Muscle layer of colon (tissue), 2 donors: ENCODE results near the gene ANAPC1.
"Not testable (repeated sequence)": the region's sequence is repeated elsewhere in the genome, so short reads cannot be mapped to it uniquely, and the experiment has no call there.

Experiments
- H3K27ac ChIP-seq: one replicate; pipeline ENCODE4 v1.7.0; 2013; ENCODE audit warnings: low read depth, mild to moderate bottlenecking, low read length, moderate library complexity
- H3K27me3 ChIP-seq, 2 donors: one replicate each; pipeline ENCODE4 v1.7.0; 2013; ENCODE audit warnings: low read length in 2 of 2, mild to moderate bottlenecking in 2 of 2; ENCODE audit not compliant: insufficient read depth in 2 of 2, control insufficient read depth in 1 of 2
- H3K36me3 ChIP-seq: one replicate; pipeline ENCODE4 v1.7.0; 2013; ENCODE audit warnings: mild to moderate bottlenecking, low read length; ENCODE audit not compliant: insufficient read depth
- H3K4me1 ChIP-seq: one replicate; pipeline ENCODE4 v1.7.0; 2013; ENCODE audit warnings: mild to moderate bottlenecking, low read length; ENCODE audit not compliant: insufficient read depth
- H3K4me3 ChIP-seq, 2 donors: one replicate each; pipeline ENCODE4 v1.7.0; 2013; ENCODE audit warnings: low read length in 2 of 2, low read depth in 1 of 2, mild to moderate bottlenecking in 1 of 2, moderate library complexity in 1 of 2
- H3K9ac ChIP-seq: one replicate; pipeline ENCODE4 v1.7.0; 2013; ENCODE audit warnings: low read length
- H3K9me3 ChIP-seq: one replicate; pipeline ENCODE4 v1.7.0; 2013; ENCODE audit warnings: mild to moderate bottlenecking, low read length
- donor health status: abdominal sarcoma.
- donor health status: Adenocarcinoma of cecum.

The ANAPC1 gene

DNA sequence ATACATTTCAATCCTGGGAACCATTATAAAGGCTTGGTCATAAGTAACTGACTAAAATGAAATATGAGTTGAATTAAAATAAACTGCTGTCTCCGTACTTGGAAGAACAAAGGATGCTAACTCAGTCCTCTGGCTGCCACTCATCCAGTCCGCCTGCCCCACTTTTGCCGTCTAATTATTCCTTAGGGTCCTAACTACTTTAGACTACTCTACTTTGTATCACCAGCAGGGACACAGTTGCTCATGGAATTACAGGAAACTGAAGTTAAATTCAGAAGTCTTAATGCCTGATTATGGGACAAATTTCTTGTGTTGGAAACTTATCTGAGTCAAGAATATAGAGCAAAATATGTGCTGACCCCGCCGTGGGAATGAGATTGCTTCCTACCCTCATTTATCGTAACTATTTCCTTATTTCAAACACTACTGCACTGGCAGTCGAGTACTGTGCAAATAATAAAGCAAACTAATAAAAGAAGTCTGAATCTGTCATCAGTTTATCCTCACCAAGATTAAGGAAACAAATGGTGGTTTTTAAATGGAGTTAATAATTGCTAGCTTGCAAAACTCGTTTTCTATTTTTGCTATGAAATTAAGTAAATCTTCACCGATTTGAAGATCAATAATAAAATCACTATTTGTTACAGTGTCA lies 102.4 kb downstream of the ANAPC1 start:
- H3K27me3 ChIP-seq, H3K4me1 ChIP-seq, H3K27ac ChIP-seq, H3K9me3 ChIP-seq, H3K4me3 ChIP-seq, H3K36me3 ChIP-seq, H3K9ac ChIP-seq: not testable (repeated sequence)

DNA sequence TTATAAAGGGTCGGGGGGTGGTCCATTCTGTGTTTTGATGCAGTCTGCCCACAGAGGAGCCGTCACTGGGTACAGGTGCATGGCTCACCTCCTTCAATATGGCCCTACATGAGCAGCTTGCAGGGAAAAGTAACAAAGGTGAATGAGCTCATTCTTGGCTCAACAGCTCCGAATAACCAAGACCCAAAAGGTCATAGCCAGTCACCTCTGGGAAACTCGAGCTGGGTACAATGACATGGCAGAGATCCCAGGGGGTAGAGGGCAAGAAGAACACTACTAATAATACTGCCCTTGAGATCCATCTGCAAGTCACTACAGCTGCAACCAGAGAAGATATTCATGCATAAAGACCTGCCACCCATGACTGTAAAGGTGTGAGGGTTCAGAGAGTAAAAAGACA lies 106.8 kb downstream of the ANAPC1 start:
- not testable (repeated sequence) for H3K27me3 ChIP-seq, H3K9me3 ChIP-seq, H3K36me3 ChIP-seq, H3K27ac ChIP-seq, H3K4me3 ChIP-seq, H3K4me1 ChIP-seq, H3K9ac ChIP-seq

DNA sequence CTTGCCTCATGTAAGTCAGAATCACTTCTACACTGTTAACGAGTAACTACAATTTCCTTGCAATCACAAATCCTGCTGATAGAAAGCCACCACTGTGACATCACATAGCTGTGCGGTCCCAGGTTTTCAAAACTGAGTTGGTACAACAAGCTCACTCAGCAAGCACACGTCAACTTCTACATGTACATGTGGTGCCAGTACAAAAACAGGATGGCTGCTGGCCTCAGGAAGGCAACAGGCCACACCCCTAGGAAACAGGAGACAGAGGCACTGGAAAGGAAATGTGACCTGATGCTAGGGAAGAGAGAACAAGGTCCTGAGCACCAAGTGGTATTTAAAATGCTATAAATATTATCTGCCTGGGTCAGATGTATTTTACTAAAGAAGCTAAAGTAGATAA lies 107.7 kb downstream of the ANAPC1 start:
- not testable (repeated sequence) for H3K9me3 ChIP-seq, H3K4me1 ChIP-seq, H3K27ac ChIP-seq, H3K27me3 ChIP-seq, H3K36me3 ChIP-seq, H3K9ac ChIP-seq, H3K4me3 ChIP-seq

DNA sequence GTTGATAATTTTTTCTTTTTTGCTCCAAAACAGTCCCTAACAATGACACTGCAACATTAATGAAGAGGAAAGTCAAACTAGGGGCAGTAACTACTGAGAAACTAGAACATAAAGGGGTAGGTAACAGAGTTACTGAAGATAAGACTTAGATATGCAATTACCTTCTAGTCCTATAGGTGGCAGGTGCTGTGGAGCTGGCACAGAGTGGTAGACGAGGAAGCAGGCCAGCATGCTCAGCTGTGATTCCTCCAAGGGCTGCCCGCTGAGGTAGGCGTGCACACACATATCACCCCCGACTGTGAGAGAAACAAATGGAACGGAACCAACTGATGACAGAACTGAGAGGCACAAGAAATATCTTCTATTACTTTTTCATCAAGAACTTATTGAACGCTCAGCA lies 111.8 kb downstream of the ANAPC1 start:
- H3K9ac ChIP-seq, H3K36me3 ChIP-seq, H3K4me1 ChIP-seq: not testable (repeated sequence)

DNA sequence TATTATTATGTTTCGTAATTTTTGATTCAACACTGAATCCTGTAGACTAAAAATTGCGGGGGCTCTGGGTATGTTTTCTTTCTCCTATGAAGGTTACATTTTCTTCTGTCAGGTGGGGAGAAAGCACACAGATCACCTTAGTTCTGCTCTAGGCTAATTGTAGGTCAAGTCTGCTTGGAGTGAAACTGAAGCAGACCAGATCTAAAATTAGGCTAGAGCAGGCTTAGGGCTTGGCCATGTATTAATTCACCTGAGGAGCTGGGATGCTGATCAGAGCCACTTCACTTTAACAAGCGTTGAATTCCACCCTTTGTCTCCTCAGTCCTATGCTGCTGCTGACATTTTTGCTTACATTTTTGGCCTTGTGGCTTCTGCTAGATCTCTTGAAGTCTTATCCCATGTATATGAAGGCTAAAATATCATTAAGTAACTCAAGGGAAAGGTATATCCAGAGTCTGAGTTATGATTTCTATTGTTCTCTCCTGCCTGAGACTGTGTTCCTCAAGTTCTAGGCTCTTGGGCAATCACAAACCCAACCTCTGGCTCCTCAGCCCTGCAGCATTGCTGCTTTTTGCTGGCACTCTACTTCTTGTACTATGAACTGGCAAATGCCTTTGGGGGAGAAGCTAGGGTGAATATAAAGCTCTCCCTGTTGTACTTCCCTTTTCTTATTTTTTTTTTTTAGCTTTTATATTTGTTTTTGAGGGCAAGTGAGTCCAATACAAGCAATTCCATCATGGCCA lies 112.9 kb downstream of the ANAPC1 start:
- H3K4me3 ChIP-seq, H3K27me3 ChIP-seq, H3K9ac ChIP-seq, H3K9me3 ChIP-seq, H3K27ac ChIP-seq, H3K36me3 ChIP-seq, H3K4me1 ChIP-seq: not testable (repeated sequence)

More for the DNA sequence above, 111.8 kb downstream of the ANAPC1 start:
- not testable (repeated sequence) for H3K27ac ChIP-seq, H3K4me3 ChIP-seq, H3K9me3 ChIP-seq, H3K27me3 ChIP-seq

DNA sequence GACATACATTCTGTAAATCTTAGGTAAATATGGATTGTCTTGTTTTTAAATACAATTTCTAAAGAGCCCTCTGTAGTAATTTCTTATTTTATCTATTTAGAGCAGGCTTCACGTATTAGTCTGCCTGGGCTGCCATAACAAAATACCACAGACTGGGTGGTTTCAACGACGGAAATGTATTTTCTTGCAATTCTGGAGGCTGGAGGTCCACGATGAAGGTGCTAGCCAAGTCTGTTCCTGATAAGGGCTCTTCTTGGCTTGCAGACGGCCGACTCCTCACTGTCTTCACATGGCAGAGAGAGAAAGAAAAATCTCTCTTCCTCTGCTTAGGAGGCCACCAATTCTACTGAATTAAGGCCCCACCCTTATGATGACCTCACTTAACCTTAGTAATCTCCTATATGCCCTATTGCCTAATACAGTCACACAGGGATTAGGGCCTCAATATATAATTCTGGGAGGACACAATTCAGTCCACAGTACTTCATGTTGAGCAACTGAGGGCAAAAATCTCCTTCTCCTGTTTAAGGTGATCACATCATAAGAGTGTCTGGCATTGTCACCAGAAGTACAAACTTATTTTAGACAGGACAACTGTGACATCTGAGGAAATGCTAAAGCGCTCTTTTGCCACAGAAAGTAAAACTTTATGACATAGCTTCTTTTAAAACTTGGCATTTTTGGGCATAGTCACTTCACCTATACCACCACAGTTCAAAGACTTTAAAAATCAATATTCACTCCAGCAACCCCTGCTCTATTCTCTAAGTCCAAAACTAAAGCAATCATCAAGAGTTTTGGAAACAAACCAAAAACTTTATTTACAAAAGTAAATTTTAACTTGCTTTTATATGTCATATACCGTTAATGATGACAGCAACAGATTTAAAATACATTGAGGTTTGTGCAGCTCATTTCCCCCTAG lies 115.5 kb downstream of the ANAPC1 start:
- H3K4me3 ChIP-seq, H3K27me3 ChIP-seq, H3K27ac ChIP-seq, H3K9ac ChIP-seq, H3K9me3 ChIP-seq, H3K36me3 ChIP-seq, H3K4me1 ChIP-seq: not testable (repeated sequence)

DNA sequence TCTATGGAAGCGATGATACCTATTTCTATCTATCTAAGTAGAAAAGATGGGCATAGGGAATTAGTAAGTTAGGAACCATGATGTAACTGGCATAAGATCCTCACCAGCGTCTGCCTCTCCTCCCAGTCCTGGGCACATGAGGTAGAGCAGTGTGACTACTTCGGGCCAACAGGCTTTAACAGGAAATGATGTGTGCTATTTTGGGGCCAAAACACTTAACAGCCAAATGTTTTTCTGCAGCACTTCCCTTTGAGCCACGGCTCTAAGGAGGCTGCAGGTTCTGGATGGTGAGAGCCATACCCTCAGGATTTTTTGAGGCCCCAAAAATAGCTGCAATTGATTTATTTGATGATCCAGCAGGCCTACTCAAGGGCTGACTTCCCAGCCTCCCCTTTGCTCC lies 116.9 kb downstream of the ANAPC1 start:
- H3K27me3 ChIP-seq, H3K4me1 ChIP-seq, H3K9ac ChIP-seq, H3K4me3 ChIP-seq, H3K36me3 ChIP-seq, H3K9me3 ChIP-seq, H3K27ac ChIP-seq: not testable (repeated sequence)

DNA sequence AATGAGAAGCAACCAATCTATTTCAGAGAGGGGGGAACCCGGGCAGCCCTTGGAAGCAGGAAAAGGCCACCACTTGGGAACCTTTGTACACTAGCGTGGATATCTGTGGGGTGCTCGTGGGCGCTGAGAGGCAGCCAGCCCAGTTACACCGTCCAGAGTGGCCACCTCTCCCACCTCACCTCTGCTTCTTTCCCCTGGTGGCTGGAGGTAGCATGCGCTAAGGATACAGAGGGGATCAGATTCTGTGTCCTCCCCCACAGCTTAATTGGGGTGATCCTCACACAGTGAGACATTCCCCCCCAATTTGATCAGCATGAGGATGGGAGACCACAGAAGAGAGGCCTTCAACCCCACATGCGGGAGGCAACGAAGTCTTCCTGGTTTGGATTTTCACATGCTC lies 117.7 kb downstream of the ANAPC1 start:
- not testable (repeated sequence) for H3K9ac ChIP-seq, H3K4me1 ChIP-seq, H3K36me3 ChIP-seq, H3K9me3 ChIP-seq, H3K27me3 ChIP-seq, H3K4me3 ChIP-seq, H3K27ac ChIP-seq

DNA sequence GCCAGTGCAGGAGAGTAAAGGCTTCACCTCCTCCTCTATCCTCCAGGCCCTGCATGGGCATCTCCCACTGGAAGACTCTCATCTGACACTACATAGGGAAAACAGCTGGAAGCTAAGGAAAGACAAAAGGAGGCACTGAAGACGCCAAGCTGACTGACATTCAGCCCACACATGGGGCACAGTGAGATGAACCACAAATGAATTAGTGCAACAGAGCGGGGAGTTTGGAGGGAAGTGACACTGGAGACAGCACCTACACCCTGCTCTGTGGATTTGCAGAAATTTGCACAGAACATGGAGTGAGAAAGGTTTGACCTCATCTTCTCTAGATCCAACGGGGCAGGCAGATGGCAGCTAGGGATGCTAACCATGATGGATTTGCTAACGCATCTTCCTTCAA lies 119.8 kb downstream of the ANAPC1 start:
- not testable (repeated sequence) for H3K4me1 ChIP-seq, H3K4me3 ChIP-seq, H3K36me3 ChIP-seq, H3K27me3 ChIP-seq, H3K9ac ChIP-seq, H3K27ac ChIP-seq, H3K9me3 ChIP-seq

DNA sequence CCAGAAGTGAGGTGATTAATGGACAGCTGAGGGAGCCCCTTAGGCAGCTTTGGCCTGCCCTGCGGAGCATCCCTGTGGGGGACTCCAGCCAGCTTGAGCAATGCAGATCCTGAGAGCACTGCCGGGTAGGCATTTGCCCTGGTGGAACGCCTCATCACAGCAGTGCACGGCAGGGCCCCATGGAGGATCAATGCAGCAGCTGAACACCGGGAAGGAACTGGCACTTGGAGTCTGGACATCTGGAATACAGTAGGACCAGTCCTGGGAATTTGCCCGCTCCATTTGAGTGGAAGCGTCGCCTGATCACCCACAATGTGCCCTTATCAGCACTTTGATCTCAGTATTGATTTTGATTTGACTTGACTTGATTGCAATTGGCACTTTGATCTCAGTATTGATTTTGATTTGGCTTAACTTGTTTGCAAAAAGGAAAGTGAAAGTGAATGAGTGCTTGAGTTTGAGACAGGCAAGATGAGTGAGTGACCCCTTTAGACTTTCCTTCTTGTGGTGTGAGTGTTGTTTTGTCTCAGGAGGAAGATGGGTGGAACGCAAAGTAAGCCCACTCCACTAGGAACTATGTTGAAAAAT lies 123.2 kb downstream of the ANAPC1 start:
- H3K36me3 ChIP-seq, H3K27ac ChIP-seq, H3K27me3 ChIP-seq, H3K4me3 ChIP-seq, H3K9me3 ChIP-seq, H3K4me1 ChIP-seq, H3K9ac ChIP-seq: not testable (repeated sequence)

DNA sequence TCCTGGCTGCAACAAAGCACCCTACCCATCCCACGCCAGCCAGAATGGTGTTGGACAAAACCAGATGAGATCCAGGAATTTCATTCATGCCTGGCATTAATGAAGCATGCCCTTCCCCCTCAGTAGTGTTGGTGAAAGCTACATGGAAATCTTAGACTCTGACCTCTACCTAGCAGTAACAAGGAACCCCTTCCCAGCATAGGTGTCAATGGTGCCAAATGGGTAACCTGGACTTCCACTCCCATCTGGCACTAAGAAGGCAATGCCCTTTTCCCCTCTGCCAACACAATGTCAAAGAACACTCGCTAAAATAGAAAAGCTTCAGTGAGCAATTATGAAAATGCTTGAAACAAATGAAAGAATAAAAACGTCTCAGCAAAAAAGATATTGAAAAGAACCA lies 131.5 kb downstream of the ANAPC1 start:
- not testable (repeated sequence) for H3K36me3 ChIP-seq, H3K9me3 ChIP-seq, H3K4me1 ChIP-seq, H3K4me3 ChIP-seq, H3K27me3 ChIP-seq, H3K27ac ChIP-seq, H3K9ac ChIP-seq
